HG03521 (cell line): ENCODE measurements around the gene MAFG.

Source experiments
- ATAC-seq: cut with Tn5 transposase; IDR thresholded peaks from one replicate; pipeline ENCODE4 v1.9.1; 2021; ENCODE audit warnings: mild to moderate bottlenecking, moderate library complexity; ENCODE audit not compliant: unreplicated experiment

The MAFG gene

GRCh38 chr17:81924557-81925532 lies 2.7 kb downstream of the MAFG start:
- ATAC-seq = no peak

- no peak for ATAC-seq
Observed at GRCh38 chr17:81923302-81924260, 4.0 kb downstream of the MAFG start.

GRCh38 chr17:81922566-81923301 lies 4.8 kb downstream of the MAFG start:
- ATAC-seq = no peak

GRCh38 chr17:81921996-81922565 lies 5.5 kb downstream of the MAFG start:
- ATAC-seq = no peak

GRCh38 chr17:81921537-81921862 lies 6.0 kb downstream of the MAFG start:
- no peak for ATAC-seq

- ATAC-seq = no peak
Observed at GRCh38 chr17:81920612-81921536, 6.7 kb downstream of the MAFG start.

GRCh38 chr17:81918832-81919545 lies 8.5 kb downstream of the MAFG start:
- ATAC-seq = no peak

- ATAC-seq = peak; percentile 6
Observed at GRCh38 chr17:81918333-81918669, 9.2 kb downstream of the MAFG start.

- ATAC-seq = peak; percentile 56
Observed at GRCh38 chr17:81917565-81918332, 9.8 kb downstream of the MAFG start, which contains the start of gene SIRT7. Gene SIRT7, minus strand, starts transcription at chr17:81918176. Its CDS starts 45 bp downstream, at chr17:81918131.

- no peak for ATAC-seq
Observed at GRCh38 chr17:81916234-81917001, 11.1 kb downstream of the MAFG start.

GRCh38 chr17:81915331-81915730 lies 12.2 kb downstream of the MAFG start:
- ATAC-seq = no peak

GRCh38 chr17:81914103-81914850 lies 13.3 kb downstream of the MAFG start:
- ATAC-seq = no peak

- ATAC-seq = no peak
Observed at GRCh38 chr17:81913394-81914102, 14.0 kb downstream of the MAFG start.

GRCh38 chr17:81912441-81913309 lies 14.9 kb downstream of the MAFG start:
- no peak for ATAC-seq

- ATAC-seq = no peak
Observed at GRCh38 chr17:81911969-81912368, 15.6 kb downstream of the MAFG start.
